Measurements from ENCODE around the gene STIM2. TPM values are rescaled to one million over a fixed set of nuclear protein-coding genes. Genes with fewer than 3 reads are reported as not detected.

Gene STIM2
- total and polyA plus RNA-seq, 9 of the 15 experiments (the other 6 are each of a cell fraction or from before 2014, with no cell fraction given) = 7.2 to 26.8 (median 15.4) TPM

GRCh38 chr4:27059446-27059845 is 198.8 kb downstream of the STIM2 start:
- ATAC-seq (no peak), FAIRE-seq (no peak), DNase-seq (ENCODE audit: extremely low read depth in 1 of 4, low spot score in 3 of 4) (no peak)
- Histone ChIP-seq H2AFZ (ENCODE audit: low read depth, low read length) (no peak overlapping the region), H3K9ac (ENCODE audit: insufficient read depth in 1 of 2, low read depth in 2 of 2, low read length in 2 of 2) (no peak overlapping the region), H3K27ac (ENCODE audit: extremely low read depth, low read depth, low read length) (no peak overlapping the region), H3K27me3 (ENCODE audit: control insufficient read depth in 2 of 2, insufficient read depth in 2 of 2, low read length in 2 of 2) (peaks cover 5 to 23% of the 10 kb centered on the region in 2 experiments; a peak in 3 of 5 replicates), H3K9me3 (replicated peaks; ENCODE audit: control insufficient read depth, insufficient read depth, low read depth, low read length) (no peaks in the 10 kb centered on the region), H3K36me3 (ENCODE audit: control insufficient read depth, insufficient read depth, low read length) (no peaks in the 10 kb centered on the region), H3K4me1 (replicated peaks in 1 of 2; ENCODE audit: control insufficient read depth in 2 of 2, insufficient read depth in 2 of 2, low read length in 2 of 2) (no peaks in the 10 kb centered on the region), H3K4me2 (ENCODE audit: insufficient read depth, low read length) (no peak overlapping the region), H3K79me2 (ENCODE audit: control insufficient read depth, insufficient read depth, low read length) (no peaks in the 10 kb centered on the region), H3K4me3 (no peak overlapping the region), H4K20me1 (replicated peaks; ENCODE audit: control insufficient read depth, insufficient read depth, low read length) (no peaks in the 10 kb centered on the region), H3K9me1 (ENCODE audit: control insufficient read depth, insufficient read depth, low read length) (no peaks in the 10 kb centered on the region)
- intact Hi-C loops (cut with micrococcal nuclease) (no loop called here), in situ Hi-C loops (cut with MboI) (no loop called here)
- POLR2A ChIA-PET = no interaction called here
- BruUV-seq (replicated peaks) = no TSS peak
- TF ChIP-seq PHB (CRISPR knock-in tag; IDR thresholded peaks at IDR 0.05) (no peak), ZNF165 (CRISPR knock-in tag; IDR thresholded peaks at IDR 0.05; ENCODE audit: borderline replicate concordance) (no peak), JUN (IDR thresholded peaks at IDR 0.05; ENCODE audit: borderline replicate concordance, low read depth, low read length) (no peak), JUN (CRISPR knock-in tag; IDR thresholded peaks at IDR 0.05; ENCODE audit: borderline replicate concordance) (no peak), ZBTB1 (CRISPR knock-in tag; IDR thresholded peaks at IDR 0.05; ENCODE audit: borderline replicate concordance, low read depth) (no peak), ZNF274 (IDR thresholded peaks at IDR 0.05; ENCODE audit: borderline replicate concordance, low read depth, low read length) (no peak), ZBTB33 (CRISPR knock-in tag; IDR thresholded peaks at IDR 0.05) (no peak), SMARCB1 (IDR thresholded peaks at IDR 0.05; ENCODE audit: insufficient read length, low read depth) (no peak), SREBF2 (CRISPR knock-in tag; IDR thresholded peaks at IDR 0.05) (no peak), ZMIZ1 (IDR thresholded peaks at IDR 0.05; ENCODE audit: low read depth in 2 of 2, low read length in 2 of 2) (no peak), FOSL1 (tag; conservative IDR thresholded peaks at IDR 0.05) (no peak), SNAPC5 (CRISPR knock-in tag; IDR thresholded peaks at IDR 0.05) (no peak), ZC3H4 (CRISPR knock-in tag; IDR thresholded peaks at IDR 0.05; ENCODE audit: borderline replicate concordance) (no peak), POLR2AphosphoS5 (IDR thresholded peaks at IDR 0.05; ENCODE audit: control insufficient read depth, insufficient read depth, low read depth, low read length) (no peak), ZNF431 (CRISPR knock-in tag; IDR thresholded peaks at IDR 0.05) (no peak), KDM4B (IDR thresholded peaks at IDR 0.05; ENCODE audit: borderline replicate concordance in 2 of 2, low read depth in 1 of 2) (no peak)
- 0% methylated on average over 5 of the region's 5 CpGs for WGBS (ENCODE audit: insufficient coverage, low coverage, missing lambda C conversion rate)
- CTCF ChIA-PET (ENCODE audit: low intra/inter-chr PET ratio) = no interaction called here

Data from K562 (cell line).